Natural killer cell (primary cell): ENCODE measurements around the gene FMO4. TPM values are rescaled to one million over a fixed set of nuclear protein-coding genes. Genes with fewer than 3 reads are reported as not detected.
"Not testable (repeated sequence)": the region's sequence is repeated elsewhere in the genome, so short reads cannot be mapped to it uniquely, and the experiment has no call there.

ENCODE experiments used
- ATAC-seq, 3 donors: fragments of 150-1000 bp in 2 of 3; fragments of 200-7000 bp in 1 of 3; cut with Tn5 transposase; 1 replicate in 1 of 3; 2 replicates in 2 of 3; pipeline ENCODE4 v1.10.0; 2021; ENCODE audit warnings: mild to moderate bottlenecking in 2 of 3, moderate library complexity in 2 of 3
- DNase-seq, 2 donors: peaks; one replicate each; pipeline versions ENCODE4 v3.0.0 to v3.0.0-alpha.2; 2013 to 2021; ENCODE audit warnings: mixed read lengths in 1 of 2
- H3K27ac ChIP-seq: one replicate; pipeline ENCODE4 v1.5.1; 2013; ENCODE audit warnings: mild to moderate bottlenecking, low read length
- H3K27me3 ChIP-seq: one replicate; pipeline ENCODE4 v1.6.1; 2013; ENCODE audit warnings: low read length; ENCODE audit not compliant: control insufficient read depth, insufficient read depth
- H3K36me3 ChIP-seq: one replicate; pipeline ENCODE4 v1.6.1; 2013; ENCODE audit warnings: low read length; ENCODE audit not compliant: control insufficient read depth, insufficient read depth
- H3K4me1 ChIP-seq: one replicate; pipeline ENCODE4 v1.6.1; 2013; ENCODE audit warnings: low read length; ENCODE audit not compliant: control insufficient read depth, insufficient read depth
- H3K4me3 ChIP-seq: one replicate; pipeline ENCODE4 v1.5.1; 2013; ENCODE audit warnings: low read length
- H3K9me3 ChIP-seq: one replicate; pipeline ENCODE4 v1.6.1; 2013; ENCODE audit warnings: low read length; ENCODE audit not compliant: control insufficient read depth, insufficient read depth
- H3K27ac Mint-ChIP-seq, 2 donors: one replicate each; pipeline ENCODE4 v1.8.0; 2022; ENCODE audit warnings: mild to moderate bottlenecking in 2 of 2, mixed read lengths in 2 of 2, moderate library complexity in 1 of 2
- H3K27me3 Mint-ChIP-seq, 2 donors: one replicate each; pipeline ENCODE4 v1.8.0; 2022; ENCODE audit warnings: low read depth in 2 of 2, mixed read lengths in 2 of 2
- H3K36me3 Mint-ChIP-seq: one replicate; pipeline ENCODE4 v1.8.0; 2022; ENCODE audit warnings: mixed read lengths
- H3K4me1 Mint-ChIP-seq, 2 donors: one replicate each; pipeline ENCODE4 v1.8.0; 2022; ENCODE audit warnings: mixed read lengths in 2 of 2
- H3K4me3 Mint-ChIP-seq: one replicate; pipeline ENCODE4 v1.8.0; 2022; ENCODE audit warnings: mild to moderate bottlenecking, moderate library complexity, mixed read lengths
- H3K9me3 Mint-ChIP-seq, 2 donors: one replicate each; pipeline ENCODE4 v1.8.0; 2022; ENCODE audit warnings: mixed read lengths in 2 of 2
- CTCF ChIP-seq: fragments of 200-600 bp; IDR thresholded peaks from one replicate; pipeline ENCODE4 v1.8.0; 2022; ENCODE audit warnings: antibody characterized with exemption
- WGBS: methylation state at CpG from one replicate; pipeline ENCODE4 v1.1.7; 2013; ENCODE audit warnings: missing lambda C conversion rate; ENCODE audit not compliant: insufficient coverage; 5-methylcytosine and 5-hydroxymethylcytosine counted together
- intact Hi-C: fragments of 100-400 bp; cut with micrococcal nuclease; formaldehyde crosslinking; loops from one replicate; pipeline ENCODE4 v1.14.2; 2022
- total RNA-seq, 4 donors: library from RNA; stranded (reverse); fragments of 120-200 nt in 1 of 4; gene quantifications; one replicate each; pipeline versions ENCODE4 v1.2.3 to v1.2.4, GENCODE V29; 2013 to 2022

FMO4 gene
- total RNA-seq, 3 donors from 2014 or later (not counting 1 experiment from before 2014, with no cell fraction given): 3.2 to 3.8 (median 3.6) TPM

DNA sequence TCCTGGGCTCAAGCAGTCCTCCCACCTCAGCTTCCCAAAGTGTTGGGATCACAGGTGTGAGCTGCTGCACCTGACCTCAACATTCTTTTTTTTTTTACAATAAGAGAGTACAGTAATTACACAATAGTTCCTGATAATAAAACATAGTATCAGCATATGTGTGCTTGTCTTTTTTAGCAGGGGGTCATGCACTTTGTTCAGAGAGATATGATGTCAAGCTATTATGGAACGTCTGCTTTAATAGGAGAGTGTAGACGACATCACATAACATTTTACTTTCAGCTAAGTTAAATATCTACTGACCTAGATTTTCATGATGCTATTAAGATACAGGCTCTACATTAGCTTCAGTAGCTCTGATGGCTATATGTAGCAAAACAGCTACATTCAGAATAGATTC lies 70.5 kb downstream of the FMO4 start:
- 89% methylated on average over 2 of the region's 2 CpGs for WGBS
- Mint-ChIP-seq H3K9me3 (no peaks in the 10 kb centered on the region), H3K36me3 (no peaks in the 10 kb centered on the region), H3K4me1 (no peaks in the 10 kb centered on the region), H3K27me3 (no peaks in the 10 kb centered on the region), H3K27ac (no peak overlapping the region), H3K4me3 (no peak overlapping the region)
- Histone ChIP-seq H3K4me3 (no peak overlapping the region), H3K4me1 (no peaks in the 10 kb centered on the region), H3K9me3 (no peaks in the 10 kb centered on the region), H3K27me3 (no peaks in the 10 kb centered on the region), H3K36me3 (no peaks in the 10 kb centered on the region), H3K27ac (no peak overlapping the region)
- DNase-seq (no peak), ATAC-seq (no peak)
- intact Hi-C loops: no loop called here
- TF ChIP-seq CTCF: no peak

- Mint-ChIP-seq H3K9me3 (no peaks in the 10 kb centered on the region), H3K27me3 (no peaks in the 10 kb centered on the region), H3K4me3 (no peak overlapping the region), H3K4me1 (no peaks in the 10 kb centered on the region), H3K36me3 (no peaks in the 10 kb centered on the region), H3K27ac (no peak overlapping the region)
- Histone ChIP-seq H3K27ac (no peak overlapping the region), H3K4me1 (no peaks in the 10 kb centered on the region), H3K27me3 (no peaks in the 10 kb centered on the region), H3K4me3 (no peak overlapping the region), H3K9me3 (no peaks in the 10 kb centered on the region), H3K36me3 (no peaks in the 10 kb centered on the region)
- WGBS: 68% methylated on average over 1 of the region's 3 CpGs
- intact Hi-C loops: no loop called here
- TF ChIP-seq CTCF: no peak
- no peak for DNase-seq
- no peak for ATAC-seq
These were observed 75.2 kb downstream of the FMO4 start for GRCh38 chr1:171389171-171389570.

DNA sequence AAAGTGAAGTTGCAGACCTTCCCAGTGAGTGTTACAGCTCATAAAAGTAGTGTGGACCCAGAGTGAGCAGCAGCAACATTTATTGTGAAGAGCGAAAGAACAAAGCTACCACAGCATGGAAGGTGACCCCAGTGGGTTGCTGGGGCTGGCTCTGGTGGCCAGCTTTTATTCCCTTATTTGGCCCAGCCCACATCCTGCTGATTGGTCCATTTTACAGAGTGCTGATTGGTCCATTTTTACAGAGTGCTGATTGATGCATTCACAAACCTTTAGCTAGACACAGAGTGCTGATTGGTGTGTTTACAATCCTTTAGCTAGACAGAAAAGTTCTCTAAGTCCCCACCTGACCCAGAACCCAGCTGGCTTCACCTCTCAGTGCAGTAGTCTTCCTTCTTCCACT lies 76.8 kb downstream of the FMO4 start:
- H3K27me3 ChIP-seq, H3K27ac ChIP-seq, H3K4me3 ChIP-seq, H3K4me3 Mint-ChIP-seq, H3K4me1 ChIP-seq, intact Hi-C loops, ATAC-seq, H3K27me3 Mint-ChIP-seq, DNase-seq, H3K36me3 Mint-ChIP-seq, H3K27ac Mint-ChIP-seq, H3K36me3 ChIP-seq, H3K9me3 Mint-ChIP-seq, H3K4me1 Mint-ChIP-seq, H3K9me3 ChIP-seq: not testable (repeated sequence)
- WGBS: 100% methylated on average over 1 of the region's 1 CpG

Other genes with a start within 250 kb of the FMO4 start
- not detected for gene FMO3, start 223.3 kb upstream of the FMO4 start, total RNA-seq
- not detected for gene FMO2, start 128.9 kb upstream of the FMO4 start, total RNA-seq
- gene FMO1, start 65.7 kb upstream of the FMO4 start, total RNA-seq: not detected
- 100 to 1,000 TPM; 330 to 355 (median 353) TPM for gene PRRC2C, start 171.3 kb downstream of the FMO4 start, total RNA-seq